GM13977 (cell line): Measurements from ENCODE around the gene FBXL17.

ENCODE experiments used
- DNase-seq: peaks from one replicate; pipeline ENCODE4 v3.0.0; 2012; ENCODE audit warnings: low spot score
- in situ Hi-C: fragments of 300-500 bp; cut with MboI; formaldehyde crosslinking; loops from one replicate; pipeline ENCODE4 v1.12.0; 2022; ENCODE audit warnings: low sequenced_read_pairs, low pct_unique_long_range_greater_than_20kb, mixed read lengths, inconsistent platforms; ENCODE audit not compliant: unreplicated experiment
- TF ChIP-seq, protein P1 (sequence below): IDR thresholded peaks from 2 replicates; pipeline ENCODE4 v1.5.1; 2012; ENCODE audit warnings: mild to moderate bottlenecking, control low read depth; ENCODE audit not compliant: insufficient read depth; ENCODE audit errors: extremely low read depth, missing control alignments

Gene FBXL17

DNA sequence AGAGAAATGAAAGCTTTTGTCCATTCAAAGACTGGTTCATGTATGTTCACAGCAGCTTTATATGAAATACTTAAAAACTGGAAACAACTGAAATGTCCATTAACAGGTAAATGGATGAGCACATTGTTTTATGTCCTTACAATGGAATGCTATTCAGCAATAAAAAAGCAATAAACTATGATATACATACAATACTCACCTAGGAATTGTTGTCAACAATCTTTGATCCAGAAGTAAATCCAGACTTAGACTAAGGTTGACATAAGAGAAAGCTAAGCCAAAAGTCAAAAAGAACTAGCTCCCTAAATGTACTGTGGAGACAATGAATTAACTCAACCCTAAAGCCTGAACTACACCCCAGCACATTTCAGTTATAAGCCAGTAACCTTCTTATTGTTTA is 54.9 kb downstream of the FBXL17 start:
- in situ Hi-C loops: no loop called here
- TF ChIP-seq, protein P1, sequence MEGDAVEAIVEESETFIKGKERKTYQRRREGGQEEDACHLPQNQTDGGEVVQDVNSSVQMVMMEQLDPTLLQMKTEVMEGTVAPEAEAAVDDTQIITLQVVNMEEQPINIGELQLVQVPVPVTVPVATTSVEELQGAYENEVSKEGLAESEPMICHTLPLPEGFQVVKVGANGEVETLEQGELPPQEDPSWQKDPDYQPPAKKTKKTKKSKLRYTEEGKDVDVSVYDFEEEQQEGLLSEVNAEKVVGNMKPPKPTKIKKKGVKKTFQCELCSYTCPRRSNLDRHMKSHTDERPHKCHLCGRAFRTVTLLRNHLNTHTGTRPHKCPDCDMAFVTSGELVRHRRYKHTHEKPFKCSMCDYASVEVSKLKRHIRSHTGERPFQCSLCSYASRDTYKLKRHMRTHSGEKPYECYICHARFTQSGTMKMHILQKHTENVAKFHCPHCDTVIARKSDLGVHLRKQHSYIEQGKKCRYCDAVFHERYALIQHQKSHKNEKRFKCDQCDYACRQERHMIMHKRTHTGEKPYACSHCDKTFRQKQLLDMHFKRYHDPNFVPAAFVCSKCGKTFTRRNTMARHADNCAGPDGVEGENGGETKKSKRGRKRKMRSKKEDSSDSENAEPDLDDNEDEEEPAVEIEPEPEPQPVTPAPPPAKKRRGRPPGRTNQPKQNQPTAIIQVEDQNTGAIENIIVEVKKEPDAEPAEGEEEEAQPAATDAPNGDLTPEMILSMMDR: no peak
- no peak for DNase-seq

DNA sequence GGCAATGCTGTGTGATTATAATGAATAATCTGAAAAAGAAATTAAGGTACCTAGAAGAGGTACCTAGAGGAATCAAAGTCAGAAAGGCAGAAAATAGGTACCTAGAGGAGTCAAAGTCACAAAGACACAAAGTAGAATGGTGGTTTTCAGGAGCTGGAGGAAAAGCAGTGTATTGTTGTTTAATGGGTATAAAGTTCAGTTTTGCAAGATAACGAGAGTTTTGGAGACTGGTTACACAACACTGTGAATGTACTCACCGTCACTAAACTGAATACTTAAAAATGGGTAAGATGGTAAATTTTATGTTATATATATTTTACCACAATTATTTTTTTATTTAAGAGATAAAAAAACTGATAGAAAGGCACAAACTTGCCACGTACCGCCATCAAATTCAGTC is 57.0 kb downstream of the FBXL17 start:
- no peak for DNase-seq
- in situ Hi-C loops: no loop called here
- TF ChIP-seq, protein P1: no peak

DNA sequence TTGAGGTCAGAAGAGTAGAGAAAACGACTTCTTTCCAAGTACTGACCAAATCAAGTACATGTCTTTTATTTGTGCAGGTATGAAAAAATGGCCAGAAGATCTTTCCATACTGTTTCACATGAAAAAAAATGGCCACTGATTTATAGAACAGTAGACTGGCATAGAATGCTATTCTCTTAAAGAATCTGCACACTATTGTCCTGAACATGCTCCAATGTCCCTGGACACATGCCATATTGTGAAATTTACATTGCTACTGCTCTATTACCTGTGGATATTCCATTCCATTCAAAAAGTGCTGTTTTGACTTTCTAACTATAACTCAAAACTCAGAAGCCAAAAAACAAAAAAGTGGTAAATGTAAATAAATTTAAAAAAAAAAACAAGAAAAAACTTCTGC is 60.6 kb downstream of the FBXL17 start:
- TF ChIP-seq, protein P1: no peak
- in situ Hi-C loops: no loop called here
- no peak for DNase-seq

DNA sequence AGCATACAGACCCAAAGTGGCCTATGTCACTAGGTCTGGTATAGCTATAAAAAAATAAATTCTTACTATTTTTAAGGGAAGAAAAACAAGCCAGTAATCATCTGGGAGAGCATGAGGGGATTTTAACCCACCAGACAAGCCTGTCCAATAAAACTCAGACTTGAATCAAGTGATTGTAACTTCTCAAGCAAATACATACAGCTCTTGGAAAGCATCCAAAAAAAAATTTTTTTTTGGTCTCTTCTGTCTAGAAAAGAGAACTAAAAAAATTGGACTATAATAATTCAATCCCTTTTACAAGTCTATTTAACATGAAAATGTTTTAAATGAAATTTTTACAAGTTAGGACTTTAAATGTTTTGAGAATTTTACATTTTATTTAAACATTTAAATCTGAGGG is 61.7 kb downstream of the FBXL17 start:
- in situ Hi-C loops: no loop called here
- TF ChIP-seq, protein P1: no peak
- DNase-seq: no peak

DNA sequence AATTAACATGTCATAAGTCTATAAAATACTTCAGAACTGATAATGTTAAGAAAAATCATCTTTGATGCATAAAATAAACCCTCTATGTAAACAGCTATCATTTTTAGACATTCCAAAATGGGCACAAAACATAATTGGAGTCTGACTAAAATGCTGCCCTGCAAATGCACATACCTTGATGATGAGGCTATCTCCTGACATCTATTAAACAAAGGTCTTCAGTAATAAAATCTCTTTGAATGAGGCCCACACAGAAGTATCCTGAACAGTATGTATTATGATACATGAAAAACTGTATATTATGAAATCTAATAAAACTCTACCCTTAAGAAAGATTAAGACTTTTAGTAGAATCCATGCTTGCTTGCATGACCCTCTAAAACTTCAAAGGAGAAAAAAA is 66.1 kb downstream of the FBXL17 start:
- in situ Hi-C loops: no loop called here
- TF ChIP-seq, protein P1: no peak
- no peak for DNase-seq

DNA sequence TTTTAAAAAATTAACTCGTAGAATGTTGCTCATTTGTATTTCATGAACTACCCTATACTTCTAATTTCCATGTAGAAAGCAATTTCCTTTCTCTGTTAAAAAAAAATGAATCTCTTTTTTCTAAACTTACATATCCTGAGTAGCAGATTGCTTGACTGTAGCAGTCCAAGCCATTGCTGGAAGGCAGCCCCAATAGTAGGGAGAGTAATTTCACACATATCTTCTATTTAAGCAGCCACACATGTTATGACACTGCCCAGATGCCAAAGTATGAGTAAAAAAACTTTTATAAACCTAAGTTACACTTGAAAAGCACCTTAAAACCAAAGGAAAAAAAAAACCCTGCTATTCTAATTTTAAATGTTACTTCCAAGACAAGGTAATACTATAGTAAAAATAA is 69.6 kb downstream of the FBXL17 start:
- TF ChIP-seq, protein P1: no peak
- no peak for DNase-seq
- in situ Hi-C loops: no loop called here

DNA sequence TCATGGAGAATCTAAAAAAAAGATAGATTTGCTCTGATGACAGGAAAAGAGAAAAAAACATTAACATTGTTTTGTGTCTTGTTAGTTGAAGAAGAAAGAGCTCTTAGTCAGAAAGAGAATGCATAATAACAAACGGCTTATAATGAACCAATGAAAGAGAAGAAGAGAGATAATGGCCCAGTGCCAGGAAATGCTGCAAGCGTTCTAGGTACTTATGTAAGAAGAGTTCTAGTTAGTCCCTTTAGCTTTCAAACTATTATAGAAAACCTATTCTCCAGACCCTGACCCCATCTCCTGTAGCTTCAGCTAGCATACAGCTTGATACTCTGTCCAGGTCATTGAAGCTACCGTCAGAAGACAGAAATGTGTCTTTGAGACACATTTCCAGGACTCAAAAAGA is 70.2 kb downstream of the FBXL17 start:
- TF ChIP-seq, protein P1: no peak
- in situ Hi-C loops: no loop called here
- no peak for DNase-seq
